Measurements from ENCODE around the gene TPST2.

GRCh38 chr22:26549902-26550497 lies 39.9 kb downstream of the TPST2 start:
- TF ChIP-seq POLR2A (IDR thresholded peaks at IDR 0.05; ENCODE audit: low read length) (no peak), GATA1 (IDR thresholded peaks at IDR 0.05; ENCODE audit: low read depth, low read length) (no peak)
